Heart left ventricle (tissue), 16 donors: ENCODE data around the gene PXK. TPM values are rescaled to one million over a fixed set of nuclear protein-coding genes. Genes with fewer than 3 reads are reported as not detected.

ENCODE experiments used
- ATAC-seq, 4 donors: fragments of 200-7000 bp; cut with Tn5 transposase; one replicate each; pipeline ENCODE4 v1.9.1; 2020 to 2022; ENCODE audit warnings: moderate library complexity in 4 of 4, mild to moderate bottlenecking in 3 of 4, moderate number of reproducible peaks in 1 of 4
- DNase-seq, 5 donors: peaks; one replicate each; pipeline ENCODE4 v3.0.0-alpha.2; 2020
- H3K27ac ChIP-seq, 12 donors: fragments of 200-600 bp; sonication (generic) in 4 of 12; one replicate each; pipeline versions ENCODE4 v1.5.0 to v1.8.0; 2016 to 2022; ENCODE audit warnings: mild to moderate bottlenecking in 2 of 12
- H3K27me3 ChIP-seq, 9 donors: fragments of 200-600 bp; sonication (generic) in 2 of 9; one replicate each; pipeline versions ENCODE4 v1.5.1 to v1.8.0; 2016 to 2022; ENCODE audit warnings: mild to moderate bottlenecking in 3 of 9
- H3K36me3 ChIP-seq, 9 donors: fragments of 200-600 bp; sonication (generic) in 2 of 9; one replicate each; pipeline versions ENCODE4 v1.5.0 to v1.8.0; 2018 to 2022; ENCODE audit warnings: mild to moderate bottlenecking in 2 of 9
- H3K4me1 ChIP-seq, 12 donors: fragments of 200-600 bp; sonication (generic) in 4 of 12; one replicate each; pipeline versions ENCODE4 v1.5.0 to v1.8.0; 2016 to 2022; ENCODE audit warnings: mild to moderate bottlenecking in 3 of 12
- H3K4me3 ChIP-seq, 12 donors: fragments of 200-600 bp; sonication (generic) in 4 of 12; one replicate each; pipeline versions ENCODE4 v1.5.0 to v1.8.0; 2017 to 2022; ENCODE audit warnings: mild to moderate bottlenecking in 9 of 12, moderate library complexity in 4 of 12
- H3K9me3 ChIP-seq, 12 donors: fragments of 200-600 bp; sonication (generic) in 4 of 12; one replicate each; pipeline versions ENCODE4 v1.5.0 to v1.8.0; 2016 to 2022; ENCODE audit warnings: mild to moderate bottlenecking in 1 of 12
- POLR2A ChIP-seq, 2 donors: fragments of 450-650 bp; IDR thresholded peaks; one replicate each; pipeline ENCODE4 v1.6.1; 2017; ENCODE audit warnings: antibody characterized with exemption in 2 of 2, mild to moderate bottlenecking in 2 of 2, moderate library complexity in 2 of 2
- WGBS, 4 donors: extraction: QIAGEN DNeasy Blood & Tissue Kit in 2 of 4; methylation state at CpG; one replicate each; pipeline versions ENCODE4 v1.1.5 to v1.1.7; 2013 to 2018; 5-methylcytosine and 5-hydroxymethylcytosine counted together
- intact Hi-C, 10 donors: fragments of 100-400 bp; cut with DNase I; formaldehyde crosslinking; loops; one replicate each; pipeline versions ENCODE4 v1.11.1 to v1.14.2; 2022
- polyA plus RNA-seq, 2 donors: library from polyadenylated mRNA; stranded (reverse); fragments of 200-250 nt; gene quantifications; one replicate each; pipeline ENCODE4 v1.2.3, GENCODE V29; 2013
- total RNA-seq, 9 donors: library from RNA; depleted of rRNA in 2 of 9; stranded (reverse); fragments of >200 nt in 2 of 9; fragmentation: NEBNext Ultra II Directional in 3 of 9; extraction: Animal tissue kit (Norgen Biotek cat#: 25700) in 3 of 9; gene quantifications; one replicate each; pipeline versions ENCODE4 v1.1.0 to v1.2.4, GENCODE V29; 2016 to 2023
- TF ChIP-seq, protein P1 (sequence below), 12 donors: fragments of 200-600 bp; sonication (generic) in 4 of 12; IDR thresholded peaks; one replicate each; pipeline versions ENCODE4 v1.5.0 to v1.8.0; 2018 to 2022; ENCODE audit warnings: antibody characterized with exemption in 12 of 12, mild to moderate bottlenecking in 5 of 12
- donor health status: ischemic (EF 13 %, LVEDD 7.1; RV severe dilation, severe dysfunction).
- donor health status: healthy with polysubstance abuse.
- donor health status: DM: no; HTN: yes; CAD: no.
- donor health status: DM: no; HTN: no; CAD: no.
- donor health status: ischemic (EF 25% LVEDD 6.9; RV normal size, moderate dysfunction).
- donor health status: ischemic (EF 25% LVEDD 5.7; RV mildly dilated, moderate dysfunction).
- donor health status: healthy.
- donor health status: DM: yes; HTN: yes; CAD: no.
- donor health status: ischemic (EF 35%, LVEDD 5.7; RV mildly dilated, moderate dysfunction).
- donor health status: nonischemic (EF 11% LVEDD 7.7; RV severe dilation, severe dysfunction).
- donor health status: DM: yes; HTN: yes; CAD: no.
- donor health status: PGD.
- donor health status: ischemic (EF 29% LVEDD 5.4; RV normal size, mild dysfunction).
- donor health status: nonischemic (EF 23%, LVEDD 6.1; RV moderate dilation, normal function).

The PXK gene
- total and polyA plus RNA-seq, 11 donors = 3.4 to 24.3 (median 12.7) TPM

DNA sequence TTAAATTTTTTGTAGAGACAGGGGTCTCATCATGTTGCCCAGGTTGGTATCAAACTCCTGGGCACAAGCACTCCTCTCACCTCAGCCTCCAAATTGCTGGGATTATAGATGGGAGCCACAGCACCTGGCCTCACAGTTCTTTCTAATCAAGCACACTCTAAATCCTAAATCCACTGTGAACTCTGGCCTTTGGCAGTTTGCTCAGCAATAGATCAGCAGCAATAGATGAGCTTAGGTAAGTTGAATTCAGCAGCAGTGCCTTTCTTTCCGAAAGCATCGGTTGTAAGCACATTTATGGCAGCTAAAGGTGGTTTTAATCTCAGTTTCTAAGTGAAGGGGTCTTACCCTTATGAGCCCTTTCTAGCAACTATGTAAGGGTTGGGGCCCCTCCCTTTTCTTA is 84.4 kb downstream of the PXK start:
- 85 to 100% (median 96%) methylated on average over 2 of the region's 2 CpGs for WGBS, 4 donors
- no peak overlapping the region for H3K27ac ChIP-seq
- peaks cover 0 to 35% (median 16%) of the 10 kb centered on the region in 12 donors for H3K4me1 ChIP-seq
- H3K36me3 ChIP-seq = peaks cover 0 to 34% (median 21%) of the 10 kb centered on the region in 9 donors
- DNase-seq = no peak
- H3K27me3 ChIP-seq = no peaks in the 10 kb centered on the region
- no peak for ATAC-seq
- H3K4me3 ChIP-seq = no peak overlapping the region
- intact Hi-C loops = loop anchor here in 5 of 10 donors (5.0 to 10.0 kb wide), 4 partner anchors 85 to 232 kb away; partner anchors contain the start of gene PXK (in 1 of the 5)
- TF ChIP-seq, protein P1, sequence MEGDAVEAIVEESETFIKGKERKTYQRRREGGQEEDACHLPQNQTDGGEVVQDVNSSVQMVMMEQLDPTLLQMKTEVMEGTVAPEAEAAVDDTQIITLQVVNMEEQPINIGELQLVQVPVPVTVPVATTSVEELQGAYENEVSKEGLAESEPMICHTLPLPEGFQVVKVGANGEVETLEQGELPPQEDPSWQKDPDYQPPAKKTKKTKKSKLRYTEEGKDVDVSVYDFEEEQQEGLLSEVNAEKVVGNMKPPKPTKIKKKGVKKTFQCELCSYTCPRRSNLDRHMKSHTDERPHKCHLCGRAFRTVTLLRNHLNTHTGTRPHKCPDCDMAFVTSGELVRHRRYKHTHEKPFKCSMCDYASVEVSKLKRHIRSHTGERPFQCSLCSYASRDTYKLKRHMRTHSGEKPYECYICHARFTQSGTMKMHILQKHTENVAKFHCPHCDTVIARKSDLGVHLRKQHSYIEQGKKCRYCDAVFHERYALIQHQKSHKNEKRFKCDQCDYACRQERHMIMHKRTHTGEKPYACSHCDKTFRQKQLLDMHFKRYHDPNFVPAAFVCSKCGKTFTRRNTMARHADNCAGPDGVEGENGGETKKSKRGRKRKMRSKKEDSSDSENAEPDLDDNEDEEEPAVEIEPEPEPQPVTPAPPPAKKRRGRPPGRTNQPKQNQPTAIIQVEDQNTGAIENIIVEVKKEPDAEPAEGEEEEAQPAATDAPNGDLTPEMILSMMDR (IDR thresholded peaks at IDR 0.05) = no peak
- TF ChIP-seq POLR2A (IDR thresholded peaks at IDR 0.05) = no peak
- no peaks in the 10 kb centered on the region for H3K9me3 ChIP-seq

DNA sequence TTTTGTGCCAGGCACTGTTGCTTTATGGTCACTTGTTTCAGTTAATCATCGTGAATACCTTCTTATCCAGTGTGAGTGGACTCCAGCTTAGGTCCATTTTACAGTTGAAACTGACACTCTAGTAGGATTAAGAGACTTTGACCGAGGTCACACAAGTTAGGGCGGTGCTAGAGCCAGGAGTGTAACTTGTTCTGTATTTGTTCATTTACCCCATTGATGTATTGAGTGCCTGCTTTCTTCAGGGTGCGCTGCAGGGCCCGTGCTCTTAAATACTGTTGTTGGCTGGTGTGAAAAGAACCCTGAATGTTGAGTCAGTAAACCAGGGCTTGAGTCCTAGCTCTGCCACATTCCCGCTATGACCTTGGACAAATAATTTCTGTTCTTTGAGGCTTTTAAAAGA is 85.5 kb downstream of the PXK start:
- no peak for DNase-seq
- intact Hi-C loops = loop anchor here in 5 of 10 donors (5.0 to 10.0 kb wide), 4 partner anchors 86 to 233 kb away; partner anchors contain the start of gene PXK (in 1 of the 5)
- 79 to 95% (median 91%) methylated on average over 6 of the region's 6 CpGs for WGBS, 4 donors
- Histone ChIP-seq H3K4me3 (no peak overlapping the region), H3K27ac (no peak overlapping the region), H3K27me3 (no peaks in the 10 kb centered on the region), H3K36me3 (peaks cover 0 to 37% (median 21%) of the 10 kb centered on the region in 9 donors), H3K4me1 (peaks cover 0 to 47% (median 18%) of the 10 kb centered on the region in 12 donors), H3K9me3 (no peaks in the 10 kb centered on the region)
- ATAC-seq = no peak
- TF ChIP-seq, protein P1 (IDR thresholded peaks at IDR 0.05) = no peak
- TF ChIP-seq POLR2A (IDR thresholded peaks at IDR 0.05) = no peak

DNA sequence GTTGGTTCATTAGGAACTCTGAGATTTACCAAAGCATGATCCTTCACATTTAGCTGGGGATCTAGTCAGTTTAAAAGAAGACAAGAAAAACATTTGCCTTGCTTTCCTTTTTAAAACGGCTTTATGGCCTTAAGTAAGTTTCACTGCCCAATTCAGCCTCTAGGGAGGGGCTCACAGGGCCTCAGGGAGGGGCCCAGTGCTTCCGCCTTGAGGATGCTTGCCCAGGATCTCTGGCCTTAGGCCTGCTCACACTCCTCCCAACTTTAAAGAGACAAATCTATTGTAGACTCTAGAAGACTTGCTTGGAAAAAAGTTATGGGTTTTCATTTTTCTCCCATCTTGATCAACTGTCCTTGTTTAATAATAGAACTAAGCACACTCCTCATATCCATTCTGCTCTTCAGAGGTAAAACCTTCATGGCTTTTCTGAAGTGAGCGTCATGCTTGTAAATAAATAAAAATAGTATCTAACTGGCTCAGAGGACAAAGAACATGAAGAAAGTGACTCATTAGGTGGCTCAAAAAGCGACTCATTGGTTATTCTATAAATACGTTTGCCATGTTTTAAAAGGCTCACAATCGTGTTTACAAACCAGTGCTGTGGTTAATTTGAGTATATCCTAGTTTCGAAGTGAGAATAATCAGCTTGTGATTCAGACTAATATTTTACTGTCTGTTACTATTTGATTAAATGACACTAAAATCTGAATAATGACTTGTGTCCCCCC is 87.3 kb downstream of the PXK start:
- no peaks in the 10 kb centered on the region for H3K9me3 ChIP-seq
- 56 to 74% (median 64%) methylated on average over 7 of the region's 7 CpGs for WGBS, 4 donors
- no peak overlapping the region for H3K4me3 ChIP-seq
- ATAC-seq (peak; percentile 54 to 89 (median 84)), DNase-seq (peak in 4 of 5 donors; percentile 58 to 69 (median 65))
- peaks cover 0 to 51% (median 38%) of the 10 kb centered on the region in 9 donors for H3K36me3 ChIP-seq
- TF ChIP-seq POLR2A (IDR thresholded peaks at IDR 0.05) = no peak
- TF ChIP-seq, protein P1 (IDR thresholded peaks at IDR 0.05) = peak in 4 of 12 donors; percentile 6 to 28 (median 22)
- H3K27me3 ChIP-seq = no peaks in the 10 kb centered on the region
- H3K27ac ChIP-seq = peak overlapping the region; percentile 57 to 83 (median 72)
- intact Hi-C loops = loop anchor here in 5 of 10 donors (5.0 to 10.0 kb wide), 5 partner anchors 88 to 235 kb away; partner anchors contain the start of gene PXK (in 1 of the 5)
- peaks cover 0 to 37% (median 12%) of the 10 kb centered on the region in 12 donors for H3K4me1 ChIP-seq

DNA sequence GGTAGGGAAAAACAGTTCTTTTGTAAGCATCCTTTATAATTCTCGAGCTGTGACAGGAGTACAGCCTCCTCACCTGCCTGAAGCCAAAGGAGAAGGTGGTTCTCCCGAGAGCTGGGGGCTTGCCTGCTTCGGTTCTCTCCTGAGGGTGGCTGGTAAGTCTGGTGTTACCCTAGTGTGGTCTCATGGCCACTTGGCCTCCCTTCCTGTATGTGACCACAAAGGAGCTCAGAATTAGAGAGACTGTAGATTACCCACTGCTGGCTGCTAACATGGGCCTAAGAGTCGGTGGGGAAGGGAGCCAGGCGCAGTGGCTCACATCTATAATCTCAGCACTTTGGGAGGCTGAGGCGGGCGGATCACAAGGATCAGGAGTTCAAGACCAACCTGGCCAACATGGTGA is 88.3 kb downstream of the PXK start:
- H3K4me3 ChIP-seq = no peak overlapping the region
- H3K9me3 ChIP-seq = no peaks in the 10 kb centered on the region
- 70 to 93% (median 87%) methylated on average over 7 of the region's 7 CpGs for WGBS, 4 donors
- ATAC-seq = no peak
- no peaks in the 10 kb centered on the region for H3K27me3 ChIP-seq
- peaks cover 0 to 62% (median 48%) of the 10 kb centered on the region in 9 donors for H3K36me3 ChIP-seq
- intact Hi-C loops = loop anchor here in 1 of 10 donors (5.0 kb wide), 1 partner anchor 111 kb away; no protein-coding TSS in a partner anchor
- peaks cover 0 to 33% (median 11%) of the 10 kb centered on the region in 12 donors for H3K4me1 ChIP-seq
- TF ChIP-seq, protein P1 (IDR thresholded peaks at IDR 0.05) = no peak
- no peak for TF ChIP-seq POLR2A (IDR thresholded peaks at IDR 0.05)
- peak overlapping the region in 1 of 12 donors; percentile 26 for H3K27ac ChIP-seq
- DNase-seq = no peak
